DOHH2 (cell line): ENCODE measurements around the gene IGF2.

Source experiments
- H3F3A ChIP-seq: fragments of 200-600 bp; sonication (generic), shearing (Covaris generic); 2 replicates; pipeline ENCODE4 v1.6.0; 2016; ENCODE audit warnings: antibody characterized with exemption, mild to moderate bottlenecking; ENCODE audit not compliant: control insufficient read depth, insufficient read depth
- H3K27ac ChIP-seq: fragments of 200-600 bp; sonication (generic); 2 replicates; pipeline ENCODE4 v1.5.1; 2014; ENCODE audit warnings: low read depth, mild to moderate bottlenecking, low read length, moderate library complexity
- H3K27me3 ChIP-seq: fragments of 200-600 bp; sonication (generic); 2 replicates; pipeline ENCODE4 v1.6.1; 2014; ENCODE audit warnings: mild to moderate bottlenecking, low read length, mixed read lengths; ENCODE audit not compliant: control insufficient read depth
- H3K36me3 ChIP-seq: fragments of 200-600 bp; sonication (generic); 2 replicates; pipeline ENCODE4 v1.6.1; 2014; ENCODE audit warnings: mild to moderate bottlenecking, low read length, moderate library complexity, mixed read lengths; ENCODE audit not compliant: control insufficient read depth
- H3K4me1 ChIP-seq: fragments of 200-600 bp; sonication (generic); 2 replicates; pipeline ENCODE4 v1.6.1; 2014; ENCODE audit warnings: mild to moderate bottlenecking, low read length, mixed read lengths; ENCODE audit not compliant: control insufficient read depth
- H3K4me2 ChIP-seq: fragments of 200-600 bp; sonication (generic); 2 replicates; pipeline ENCODE4 v1.6.0; 2014; ENCODE audit warnings: mild to moderate bottlenecking, low read length, moderate library complexity
- H3K4me3 ChIP-seq: fragments of 200-600 bp; sonication (generic); 2 replicates; pipeline ENCODE4 v1.5.1; 2014; ENCODE audit warnings: mild to moderate bottlenecking, low read length, mixed read lengths
- H3K79me2 ChIP-seq: fragments of 200-600 bp; sonication (generic); 2 replicates; pipeline ENCODE4 v1.6.1; 2014; ENCODE audit warnings: mild to moderate bottlenecking, low read length, mixed read lengths; ENCODE audit not compliant: control insufficient read depth
- H3K9me2 ChIP-seq: fragments of 200-600 bp; sonication (generic); replicated peaks from 2 replicates; pipeline ENCODE4 v1.6.1; 2014; ENCODE audit warnings: mild to moderate bottlenecking, low read length, mixed read lengths; ENCODE audit not compliant: control insufficient read depth
- H3K9me3 ChIP-seq: fragments of 200-600 bp; sonication (generic); 2 replicates; pipeline ENCODE4 v1.6.1; 2014; ENCODE audit warnings: antibody characterized with exemption, low read length, mixed read lengths; ENCODE audit not compliant: control insufficient read depth, insufficient read depth
- H4K20me1 ChIP-seq: fragments of 200-600 bp; sonication (generic); 2 replicates; pipeline ENCODE4 v1.6.0; 2014; ENCODE audit warnings: low read depth, mild to moderate bottlenecking, antibody characterized with exemption, low read length, moderate library complexity; ENCODE audit not compliant: control insufficient read depth, insufficient read depth
- EZH2phosphoT487 ChIP-seq: fragments of 200-600 bp; sonication (generic); IDR thresholded peaks from 2 replicates; pipeline ENCODE4 v1.6.1; 2017; ENCODE audit warnings: borderline replicate concordance, mild to moderate bottlenecking, antibody characterized with exemption, low read length, moderate library complexity, mixed read lengths
- TF ChIP-seq, protein P1 (sequence below): fragments of 200-600 bp; sonication (generic); IDR thresholded peaks from one replicate; pipeline ENCODE4 v1.5.1; 2014; ENCODE audit warnings: antibody characterized with exemption, mild to moderate bottlenecking, low read depth, low read length; ENCODE audit not compliant: poor library complexity, severe bottlenecking

IGF2 gene

DNA sequence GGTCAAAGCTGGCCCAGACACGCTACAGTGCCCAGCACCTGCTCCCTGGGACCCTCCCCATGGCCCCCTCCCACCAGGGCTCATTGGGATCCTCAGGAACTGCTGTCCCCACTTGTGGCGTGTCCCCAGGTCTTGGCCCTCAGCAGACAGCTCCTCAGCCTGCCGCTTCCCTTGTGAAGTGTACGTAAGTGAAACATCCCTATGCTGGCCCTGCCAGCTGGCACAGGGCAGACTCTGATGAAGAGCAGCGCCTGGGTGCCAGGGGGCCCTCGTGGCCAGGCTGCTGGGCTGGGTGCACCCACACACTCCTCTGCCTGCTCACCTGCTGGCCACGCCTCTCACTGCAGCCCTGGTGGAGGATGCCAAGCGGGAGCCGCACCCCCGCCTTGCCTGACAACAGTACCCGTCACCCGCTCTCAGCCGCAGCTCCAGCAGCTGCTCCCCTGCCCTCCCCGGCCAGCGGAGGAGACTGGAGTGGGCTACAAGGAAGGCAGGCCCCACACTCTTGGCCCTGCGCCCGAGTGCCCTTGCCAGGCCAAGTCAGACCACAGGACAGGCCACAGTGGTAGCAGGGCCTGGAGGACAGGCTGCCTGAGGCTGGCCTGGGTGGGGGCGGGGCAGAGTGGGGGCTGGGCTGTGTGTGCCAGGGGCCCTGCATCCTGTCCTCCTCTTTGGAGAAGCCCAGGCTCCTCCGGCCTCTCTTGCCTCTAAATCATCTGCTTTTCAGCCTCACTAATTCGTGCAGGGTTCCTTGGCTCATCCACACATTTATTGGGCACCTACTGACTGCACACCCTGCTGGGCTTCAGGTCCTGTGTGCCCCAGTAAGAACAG lies 39.5 kb downstream of the IGF2 start:
- Histone ChIP-seq H3K9me3 (no peaks in the 10 kb centered on the region), H4K20me1 (no peaks in the 10 kb centered on the region), H3K9me2 (no peaks in the 10 kb centered on the region), H3F3A (no peaks in the 10 kb centered on the region), H3K79me2 (no peaks in the 10 kb centered on the region), H3K4me1 (no peaks in the 10 kb centered on the region), H3K27ac (no peak overlapping the region), H3K4me3 (no peak overlapping the region), H3K27me3 (no peaks in the 10 kb centered on the region), H3K4me2 (no peak overlapping the region), H3K36me3 (no peaks in the 10 kb centered on the region)
- no peak for TF ChIP-seq EZH2phosphoT487
- TF ChIP-seq, protein P1, sequence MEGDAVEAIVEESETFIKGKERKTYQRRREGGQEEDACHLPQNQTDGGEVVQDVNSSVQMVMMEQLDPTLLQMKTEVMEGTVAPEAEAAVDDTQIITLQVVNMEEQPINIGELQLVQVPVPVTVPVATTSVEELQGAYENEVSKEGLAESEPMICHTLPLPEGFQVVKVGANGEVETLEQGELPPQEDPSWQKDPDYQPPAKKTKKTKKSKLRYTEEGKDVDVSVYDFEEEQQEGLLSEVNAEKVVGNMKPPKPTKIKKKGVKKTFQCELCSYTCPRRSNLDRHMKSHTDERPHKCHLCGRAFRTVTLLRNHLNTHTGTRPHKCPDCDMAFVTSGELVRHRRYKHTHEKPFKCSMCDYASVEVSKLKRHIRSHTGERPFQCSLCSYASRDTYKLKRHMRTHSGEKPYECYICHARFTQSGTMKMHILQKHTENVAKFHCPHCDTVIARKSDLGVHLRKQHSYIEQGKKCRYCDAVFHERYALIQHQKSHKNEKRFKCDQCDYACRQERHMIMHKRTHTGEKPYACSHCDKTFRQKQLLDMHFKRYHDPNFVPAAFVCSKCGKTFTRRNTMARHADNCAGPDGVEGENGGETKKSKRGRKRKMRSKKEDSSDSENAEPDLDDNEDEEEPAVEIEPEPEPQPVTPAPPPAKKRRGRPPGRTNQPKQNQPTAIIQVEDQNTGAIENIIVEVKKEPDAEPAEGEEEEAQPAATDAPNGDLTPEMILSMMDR, result no peak

DNA sequence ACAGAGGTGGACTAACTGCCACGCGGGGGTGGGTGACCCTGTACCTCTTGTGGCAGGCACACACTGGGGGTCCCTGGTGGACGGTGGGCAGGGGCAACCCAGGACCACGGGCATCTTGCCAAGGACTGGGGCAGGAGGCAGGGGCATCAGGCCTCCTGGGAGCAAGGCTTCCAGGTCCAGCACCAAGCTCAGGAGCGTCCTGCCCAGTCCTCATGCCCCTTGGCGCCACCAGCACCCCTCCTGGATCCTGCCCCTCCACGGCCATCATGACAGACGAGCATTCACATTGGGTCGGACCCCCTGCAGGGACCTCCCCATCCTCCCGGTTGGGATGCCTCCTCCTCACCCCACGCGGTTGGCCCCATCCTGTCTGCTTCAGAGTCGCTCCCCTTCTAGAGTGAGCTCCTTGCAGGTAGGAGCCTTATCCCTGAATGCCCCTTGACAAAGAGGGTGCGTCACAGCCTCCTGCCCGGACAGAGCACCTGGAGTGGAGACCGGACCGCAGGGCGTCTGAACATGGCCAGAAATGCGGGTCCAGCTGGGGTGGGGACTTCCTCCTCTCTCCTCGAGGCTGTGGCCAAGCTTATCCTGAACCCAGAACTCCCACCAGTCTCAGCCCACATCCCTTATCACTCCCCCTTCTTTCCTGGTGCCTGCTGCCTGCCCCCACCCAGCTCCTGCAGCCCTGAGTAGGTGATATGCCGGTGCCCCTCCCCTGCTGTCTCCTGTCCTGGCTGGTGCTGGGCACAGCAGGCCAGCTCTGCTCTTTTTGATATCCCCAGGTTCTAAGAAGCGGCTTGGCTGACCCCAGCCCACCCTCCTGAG lies 40.3 kb downstream of the IGF2 start:
- Histone ChIP-seq H3K9me3 (no peaks in the 10 kb centered on the region), H3K27ac (no peak overlapping the region), H3K4me3 (no peak overlapping the region), H3K9me2 (no peaks in the 10 kb centered on the region), H3F3A (no peaks in the 10 kb centered on the region), H3K79me2 (no peaks in the 10 kb centered on the region), H3K4me2 (no peak overlapping the region), H3K27me3 (no peaks in the 10 kb centered on the region), H3K36me3 (no peaks in the 10 kb centered on the region), H3K4me1 (no peaks in the 10 kb centered on the region), H4K20me1 (no peaks in the 10 kb centered on the region)
- TF ChIP-seq, protein P1, result no peak
- no peak for TF ChIP-seq EZH2phosphoT487

DNA sequence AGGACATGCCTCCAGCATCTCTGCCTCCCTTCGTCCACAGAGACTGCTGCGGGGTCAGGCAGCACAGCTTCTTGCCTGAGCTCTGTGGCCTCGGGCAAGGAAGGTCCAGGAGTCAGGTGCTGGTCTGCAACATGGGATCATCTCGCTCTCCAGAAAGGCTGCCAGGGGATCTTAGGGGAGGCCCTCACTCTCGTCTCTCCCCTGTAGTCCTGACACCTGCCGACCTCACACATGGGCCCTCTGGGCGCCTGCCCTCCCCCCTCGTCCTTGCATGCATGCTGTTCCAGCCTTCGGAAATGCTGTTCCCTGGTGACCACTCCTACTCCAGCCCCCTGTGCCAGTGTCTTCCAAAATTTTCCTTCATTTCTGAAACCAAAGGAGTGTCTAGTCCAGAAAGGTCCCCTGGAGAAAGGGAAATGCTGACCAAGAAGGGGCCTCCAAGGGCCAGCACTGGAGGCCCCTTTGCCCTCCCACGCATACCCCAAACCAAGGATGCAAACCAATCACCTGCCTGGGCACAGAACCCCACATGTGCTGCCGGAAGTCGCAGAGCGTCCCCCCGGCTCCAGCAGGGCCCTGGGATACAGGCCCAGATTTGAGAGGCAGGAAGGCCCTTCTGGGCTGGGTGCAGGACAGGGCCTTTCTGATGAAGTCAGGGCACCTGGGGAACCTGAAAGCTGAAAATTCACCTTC lies 41.0 kb downstream of the IGF2 start:
- Histone ChIP-seq H3K4me1 (no peaks in the 10 kb centered on the region), H3K27ac (no peak overlapping the region), H4K20me1 (no peaks in the 10 kb centered on the region), H3K9me3 (no peaks in the 10 kb centered on the region), H3K4me2 (no peak overlapping the region), H3F3A (no peaks in the 10 kb centered on the region), H3K27me3 (no peaks in the 10 kb centered on the region), H3K79me2 (no peaks in the 10 kb centered on the region), H3K9me2 (no peaks in the 10 kb centered on the region), H3K36me3 (no peaks in the 10 kb centered on the region), H3K4me3 (no peak overlapping the region)
- no peak for TF ChIP-seq EZH2phosphoT487
- TF ChIP-seq, protein P1, result no peak
